GM12878 (cell line): ENCODE measurements around the gene SIT1. TPM values are rescaled to one million over a fixed set of nuclear protein-coding genes. Genes with fewer than 3 reads are reported as not detected.

Source experiments
- BCL11A ChIP-seq: IDR thresholded peaks from 2 replicates; pipeline ENCODE4 v1.6.1; 2011; ENCODE audit warnings: low read depth, low read length
- BHLHE40 ChIP-seq, 2 experiments: fragments of 450-650 bp in 1 of 2; IDR thresholded peaks; 2 replicates each; pipeline ENCODE4 v1.6.1; 2011 to 2017; ENCODE audit warnings: low read depth in 2 of 2, borderline replicate concordance in 1 of 2, improper control_type of control experiment in 1 of 2, low read length in 1 of 2, mild to moderate bottlenecking in 1 of 2
- CBFB ChIP-seq: IDR thresholded peaks from 2 replicates; pipeline ENCODE4 v1.6.1; 2016; ENCODE audit warnings: antibody characterized with exemption, low read depth
- CEBPB ChIP-seq, 2 experiments: fragments of 150-350 bp in 1 of 2; IDR thresholded peaks; 2 replicates each; pipeline ENCODE4 v1.6.1; 2012 to 2014; ENCODE audit warnings: low read depth in 2 of 2, low read length in 2 of 2, borderline replicate concordance in 1 of 2, inconsistent platforms in 1 of 2
- CEBPZ ChIP-seq: fragments of 150-350 bp; IDR thresholded peaks from 2 replicates; pipeline ENCODE4 v1.6.1; 2016; ENCODE audit warnings: low read depth, low read length
- DPF2 ChIP-seq: fragments of 450-650 bp; IDR thresholded peaks from 2 replicates; pipeline ENCODE4 v1.6.1; 2017; ENCODE audit warnings: mild to moderate bottlenecking
- E4F1 ChIP-seq: fragments of 450-650 bp; IDR thresholded peaks from 2 replicates; pipeline ENCODE4 v1.6.1; 2018; ENCODE audit warnings: borderline replicate concordance, mild to moderate bottlenecking; ENCODE audit not compliant: partially characterized antibody
- EED ChIP-seq: sonication (generic); IDR thresholded peaks from 2 replicates; pipeline ENCODE4 v1.6.1; 2016; ENCODE audit warnings: antibody characterized with exemption, low read depth
- ESRRA ChIP-seq: IDR thresholded peaks from 2 replicates; pipeline ENCODE4 v1.6.1; 2012; ENCODE audit warnings: mild to moderate bottlenecking, low read length, improper control_type of control experiment
- FOXK2 ChIP-seq: fragments of 450-650 bp; IDR thresholded peaks from 2 replicates; pipeline ENCODE4 v1.6.1; 2017; ENCODE audit warnings: mild to moderate bottlenecking, moderate library complexity
- FOXM1 ChIP-seq: IDR thresholded peaks from 2 replicates; pipeline ENCODE4 v1.6.1; 2012; ENCODE audit warnings: low read depth, mild to moderate bottlenecking, inconsistent platforms, low read length, moderate library complexity
- HDAC2 ChIP-seq: fragments of 200-600 bp; sonication (generic); IDR thresholded peaks from 2 replicates; pipeline ENCODE4 v1.6.1; 2017
- HDGF ChIP-seq: fragments of 450-650 bp; IDR thresholded peaks from 2 replicates; pipeline ENCODE4 v1.6.1; 2016; ENCODE audit warnings: antibody characterized with exemption
- PKNOX1 ChIP-seq: fragments of 450-650 bp; IDR thresholded peaks from 2 replicates; pipeline ENCODE4 v1.6.1; 2016; ENCODE audit warnings: mild to moderate bottlenecking
- PML ChIP-seq: IDR thresholded peaks from 2 replicates; pipeline ENCODE4 v1.6.1; 2012; ENCODE audit warnings: low read length, inconsistent platforms
- POLR2AphosphoS5 ChIP-seq: IDR thresholded peaks from 2 replicates; pipeline ENCODE4 v1.6.1; 2011; ENCODE audit warnings: mild to moderate bottlenecking, low read length, inconsistent platforms
- RUNX3 ChIP-seq: IDR thresholded peaks from 2 replicates; pipeline ENCODE4 v1.6.1; 2012; ENCODE audit warnings: low read length, inconsistent platforms
- SIN3A ChIP-seq: IDR thresholded peaks from 2 replicates; pipeline ENCODE4 v1.6.1; 2012; ENCODE audit warnings: low read depth, low read length, improper control_type of control experiment
- SIX5 ChIP-seq: IDR thresholded peaks from 2 replicates; pipeline ENCODE4 v1.6.1; 2011; ENCODE audit warnings: mild to moderate bottlenecking, low read depth, low read length, moderate library complexity; ENCODE audit not compliant: severe bottlenecking
- SMC3 ChIP-seq: IDR thresholded peaks from 2 replicates; pipeline ENCODE4 v1.6.1; 2011; ENCODE audit warnings: low read length, improper control_type of control experiment, borderline replicate concordance
- SP1 ChIP-seq: IDR thresholded peaks from one replicate; pipeline ENCODE4 v1.6.1; 2011; ENCODE audit warnings: low read depth, low read length
- TARDBP ChIP-seq: IDR thresholded peaks from 2 replicates; pipeline ENCODE4 v1.6.1; 2016; ENCODE audit warnings: borderline replicate concordance
- ZNF207 ChIP-seq: fragments of 450-650 bp; IDR thresholded peaks from 2 replicates; pipeline ENCODE4 v1.6.1; 2014; ENCODE audit warnings: antibody characterized with exemption, mild to moderate bottlenecking, borderline replicate concordance
- polyA plus RNA-seq, 11 experiments: library from polyadenylated mRNA; depleted of rRNA in 4 of 11; unstranded in 6 of 11; stranded (reverse) in 5 of 11; fragments of >200 nt; fragmentation: Nextera tagmentation in 4 of 11; fragmentation: Illumina TruSeq in 1 of 11; extraction: Ambion mirVana in 4 of 11; extraction: Trizol in 1 of 11; gene quantifications; 1 replicate in 1 of 11; 2 replicates in 10 of 11; pipeline versions ENCODE4 v1.2.1 to v1.2.3, GENCODE V29; 2011 to 2016; ENCODE audit warnings: inconsistent platforms in 2 of 11, missing spikeins in 2 of 11, low read depth in 1 of 11
- total RNA-seq, 4 experiments: library from RNA; depleted of rRNA in 3 of 4; stranded (reverse); fragments of >200 nt in 3 of 4; fragmentation: Illumina TruSeq in 1 of 4; extraction: Trizol in 1 of 4; gene quantifications; 2 replicates each; pipeline versions ENCODE4 v1.2.1 to v1.2.3, GENCODE V29; 2013 to 2021
- TF ChIP-seq, protein P1 (sequence below): fragments of 450-650 bp; IDR thresholded peaks from 2 replicates; pipeline ENCODE4 v1.6.1; 2016; ENCODE audit warnings: mild to moderate bottlenecking

Gene SIT1
- total and polyA plus RNA-seq, 10 of the 15 experiments (the other 5 are each of a cell fraction or from before 2014, with no cell fraction given) = 0.97 to 137 (median 59.7) TPM

DNA sequence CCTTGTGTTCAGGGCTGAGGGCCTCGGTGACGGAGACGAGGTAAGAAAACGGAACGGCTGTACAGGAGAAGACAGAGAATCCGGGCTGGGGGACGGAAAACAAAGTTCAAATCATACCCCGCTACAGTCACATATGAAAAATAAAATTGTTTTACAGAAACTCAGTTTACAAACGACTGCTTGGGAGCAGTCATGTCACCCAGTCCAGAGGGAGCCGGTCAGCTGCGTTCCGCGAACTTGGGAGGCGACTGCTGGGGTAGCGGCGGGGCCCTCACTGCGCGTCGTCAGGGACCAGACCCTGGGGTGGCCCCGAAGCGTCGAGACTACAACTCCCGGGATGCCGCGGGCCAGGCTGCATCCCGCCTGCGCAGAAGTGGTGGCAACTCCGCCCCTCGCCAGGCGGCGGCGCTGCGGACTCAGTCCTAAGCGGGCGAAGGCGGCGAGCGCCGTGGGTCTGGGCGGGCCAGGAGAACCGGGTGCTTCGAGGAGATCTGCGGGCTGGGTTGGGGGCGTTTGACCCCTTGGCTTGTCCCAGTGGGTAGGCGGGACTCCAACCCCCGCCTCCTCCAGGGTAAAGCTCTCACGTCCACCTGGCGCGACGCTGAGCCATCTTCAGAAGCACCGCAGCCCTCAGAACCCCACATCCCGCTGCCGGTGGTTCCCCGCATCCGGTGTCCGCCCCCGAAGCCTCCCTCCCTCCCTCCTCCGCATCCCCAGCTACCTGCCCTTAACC is 4.0 kb downstream of the SIT1 start (continued):
- no peak for TF ChIP-seq FOXM1
- no peak for TF ChIP-seq PML
- TF ChIP-seq SIN3A = no peak
- TF ChIP-seq, protein P1, sequence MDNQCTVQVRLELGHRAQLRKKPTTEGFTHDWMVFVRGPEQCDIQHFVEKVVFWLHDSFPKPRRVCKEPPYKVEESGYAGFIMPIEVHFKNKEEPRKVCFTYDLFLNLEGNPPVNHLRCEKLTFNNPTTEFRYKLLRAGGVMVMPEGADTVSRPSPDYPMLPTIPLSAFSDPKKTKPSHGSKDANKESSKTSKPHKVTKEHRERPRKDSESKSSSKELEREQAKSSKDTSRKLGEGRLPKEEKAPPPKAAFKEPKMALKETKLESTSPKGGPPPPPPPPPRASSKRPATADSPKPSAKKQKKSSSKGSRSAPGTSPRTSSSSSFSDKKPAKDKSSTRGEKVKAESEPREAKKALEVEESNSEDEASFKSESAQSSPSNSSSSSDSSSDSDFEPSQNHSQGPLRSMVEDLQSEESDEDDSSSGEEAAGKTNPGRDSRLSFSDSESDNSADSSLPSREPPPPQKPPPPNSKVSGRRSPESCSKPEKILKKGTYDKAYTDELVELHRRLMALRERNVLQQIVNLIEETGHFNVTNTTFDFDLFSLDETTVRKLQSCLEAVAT = peak; percentile 55
- no peak for TF ChIP-seq PKNOX1
- TF ChIP-seq E4F1 = no peak
- no peak; the same call in 1 of the 2 replicates for TF ChIP-seq ZNF207
- peak; percentile 79 for TF ChIP-seq DPF2
- TF ChIP-seq CEBPB (IDR thresholded peaks at IDR 0.05; ENCODE audit: borderline replicate concordance in 1 of 2, low read depth in 2 of 2, low read length in 2 of 2) = no peak
- TF ChIP-seq TARDBP = peak; percentile 35; the same call in 1 of the 2 replicates
- TF ChIP-seq SP1 = no peak
- TF ChIP-seq BCL11A = no peak
- no peak for TF ChIP-seq FOXK2
- TF ChIP-seq POLR2AphosphoS5 = peak; percentile 74
- TF ChIP-seq HDGF = peak; percentile 87
- TF ChIP-seq SMC3 = peak; percentile 58
- TF ChIP-seq BHLHE40 (IDR thresholded peaks at IDR 0.05; ENCODE audit: borderline replicate concordance in 1 of 2, low read depth in 2 of 2, low read length in 1 of 2) = peak; percentile 29 to 64; a peak in 2 of 4 replicates
- no peak for TF ChIP-seq HDAC2
- TF ChIP-seq ESRRA = peak; percentile 48; the same call in 1 of the 2 replicates
- TF ChIP-seq RUNX3 = no peak
- TF ChIP-seq CEBPZ = no peak
- peak; percentile 80 for TF ChIP-seq SIX5
- TF ChIP-seq CBFB = peak; percentile 54; the same call in 1 of the 2 replicates
- no peak; the same call in 1 of the 2 replicates for TF ChIP-seq EED
